Uterus (tissue), 4 donors: ENCODE data around the gene NKX2-2. TPM values are rescaled to one million over a fixed set of nuclear protein-coding genes. Genes with fewer than 3 reads are reported as not detected.

Source experiments
- DNase-seq, 2 donors: peaks; one replicate each; pipeline ENCODE4 v3.0.0-alpha.2; 2019 to 2020
- H3K27ac ChIP-seq, 2 donors: fragments of 200-600 bp; sonication (generic); 1 replicate in 1 of 2; 2 replicates in 1 of 2; pipeline ENCODE4 v1.5.1; 2016 to 2018
- H3K27me3 ChIP-seq, 2 donors: fragments of 200-600 bp; sonication (generic); one replicate each; pipeline ENCODE4 v1.5.1; 2018 to 2019; ENCODE audit warnings: control low read depth in 1 of 2
- H3K36me3 ChIP-seq, 2 donors: fragments of 200-600 bp; sonication (generic); one replicate each; pipeline ENCODE4 v1.5.1; 2019; ENCODE audit warnings: control low read depth in 1 of 2
- H3K4me1 ChIP-seq, 2 donors: fragments of 200-600 bp; sonication (generic); one replicate each; pipeline ENCODE4 v1.5.1; 2018 to 2019; ENCODE audit warnings: control low read depth in 1 of 2
- H3K4me3 ChIP-seq, 2 donors: fragments of 200-600 bp; sonication (generic); 1 replicate in 1 of 2; 2 replicates in 1 of 2; pipeline ENCODE4 v1.5.1; 2018 to 2019; ENCODE audit warnings: mild to moderate bottlenecking in 1 of 2
- H3K9me3 ChIP-seq, 2 donors: fragments of 200-600 bp; sonication (generic); one replicate each; pipeline ENCODE4 v1.5.1; 2019; ENCODE audit warnings: control low read depth in 1 of 2
- POLR2A ChIP-seq, 2 donors: fragments of 450-650 bp; IDR thresholded peaks; one replicate each; pipeline ENCODE4 v1.6.1; 2016; ENCODE audit warnings: antibody characterized with exemption in 2 of 2, mild to moderate bottlenecking in 1 of 2, moderate library complexity in 1 of 2
- intact Hi-C: fragments of 100-400 bp; cut with DNase I; formaldehyde crosslinking; loops from one replicate; pipeline ENCODE4 v1.15.1; 2023; ENCODE audit warnings: low total_unique reads
- total RNA-seq, 4 donors: library from RNA; depleted of rRNA in 3 of 4; stranded (reverse); fragments of >200 nt in 3 of 4; gene quantifications; one replicate each; pipeline versions ENCODE4 v1.1.0 to v1.2.4, GENCODE V29; 2014 to 2023
- TF ChIP-seq, protein P1 (sequence below), 4 experiments: fragments of 200-600 bp in 2 of 4; fragments of 450-650 bp in 2 of 4; sonication (generic) in 2 of 4; IDR thresholded peaks; one replicate each; pipeline ENCODE4 v1.5.1; 2016 to 2019; ENCODE audit warnings: antibody characterized with exemption in 4 of 4, mild to moderate bottlenecking in 2 of 4, moderate library complexity in 1 of 4
- donor health status: DM: yes; HTN: yes; CAD: no.

The NKX2-2 gene
- total RNA-seq, 4 donors from 2014 or later = not detected

DNA sequence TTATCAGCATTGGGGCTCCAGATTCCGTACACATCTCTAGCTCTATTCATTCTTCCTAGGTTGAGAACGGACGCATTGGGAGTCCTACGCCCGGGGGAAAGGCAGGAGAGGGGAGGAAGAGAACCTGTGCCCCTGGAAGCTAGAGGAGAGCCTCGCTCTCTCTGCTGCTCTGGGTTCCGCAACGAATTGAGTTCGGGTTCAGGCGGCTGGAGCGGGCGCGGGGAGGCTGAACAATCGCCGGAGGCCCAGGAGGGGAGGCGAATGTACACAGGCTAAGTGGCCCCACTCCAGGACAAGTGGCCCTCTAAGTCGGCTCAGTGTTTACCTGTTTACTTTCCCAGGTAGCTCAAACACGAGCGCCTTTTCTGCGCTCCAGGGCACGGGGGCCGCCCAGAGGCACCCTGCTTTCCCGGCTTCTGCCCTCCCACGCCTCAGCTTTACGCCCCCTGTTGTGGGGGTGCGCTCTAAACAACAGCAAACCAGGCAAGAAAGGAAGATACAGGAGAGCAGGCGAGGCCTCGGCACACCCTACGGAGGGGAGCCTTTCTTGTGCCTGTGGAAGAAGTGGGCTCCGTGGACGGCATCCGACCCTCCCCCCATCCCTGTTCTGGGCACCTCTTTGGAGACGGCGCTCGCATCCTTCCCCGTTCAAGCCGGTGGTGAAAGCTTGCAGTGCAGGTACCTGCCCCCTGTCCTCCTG, 4.6 kb upstream of the NKX2-2 start:
- H3K9me3 ChIP-seq = no peaks in the 10 kb centered on the region
- TF ChIP-seq, protein P1, sequence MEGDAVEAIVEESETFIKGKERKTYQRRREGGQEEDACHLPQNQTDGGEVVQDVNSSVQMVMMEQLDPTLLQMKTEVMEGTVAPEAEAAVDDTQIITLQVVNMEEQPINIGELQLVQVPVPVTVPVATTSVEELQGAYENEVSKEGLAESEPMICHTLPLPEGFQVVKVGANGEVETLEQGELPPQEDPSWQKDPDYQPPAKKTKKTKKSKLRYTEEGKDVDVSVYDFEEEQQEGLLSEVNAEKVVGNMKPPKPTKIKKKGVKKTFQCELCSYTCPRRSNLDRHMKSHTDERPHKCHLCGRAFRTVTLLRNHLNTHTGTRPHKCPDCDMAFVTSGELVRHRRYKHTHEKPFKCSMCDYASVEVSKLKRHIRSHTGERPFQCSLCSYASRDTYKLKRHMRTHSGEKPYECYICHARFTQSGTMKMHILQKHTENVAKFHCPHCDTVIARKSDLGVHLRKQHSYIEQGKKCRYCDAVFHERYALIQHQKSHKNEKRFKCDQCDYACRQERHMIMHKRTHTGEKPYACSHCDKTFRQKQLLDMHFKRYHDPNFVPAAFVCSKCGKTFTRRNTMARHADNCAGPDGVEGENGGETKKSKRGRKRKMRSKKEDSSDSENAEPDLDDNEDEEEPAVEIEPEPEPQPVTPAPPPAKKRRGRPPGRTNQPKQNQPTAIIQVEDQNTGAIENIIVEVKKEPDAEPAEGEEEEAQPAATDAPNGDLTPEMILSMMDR (IDR thresholded peaks at IDR 0.05) = no peak
- no peak for TF ChIP-seq POLR2A (IDR thresholded peaks at IDR 0.05)
- H3K4me1 ChIP-seq = peaks cover 0 to 16% of the 10 kb centered on the region in 2 donors
- intact Hi-C loops = no loop called here
- H3K4me3 ChIP-seq = no peak overlapping the region
- no peak overlapping the region for H3K27ac ChIP-seq
- peaks cover 6 to 85% of the 10 kb centered on the region in 2 donors for H3K27me3 ChIP-seq
- H3K36me3 ChIP-seq = no peaks in the 10 kb centered on the region
- no peak for DNase-seq

DNA sequence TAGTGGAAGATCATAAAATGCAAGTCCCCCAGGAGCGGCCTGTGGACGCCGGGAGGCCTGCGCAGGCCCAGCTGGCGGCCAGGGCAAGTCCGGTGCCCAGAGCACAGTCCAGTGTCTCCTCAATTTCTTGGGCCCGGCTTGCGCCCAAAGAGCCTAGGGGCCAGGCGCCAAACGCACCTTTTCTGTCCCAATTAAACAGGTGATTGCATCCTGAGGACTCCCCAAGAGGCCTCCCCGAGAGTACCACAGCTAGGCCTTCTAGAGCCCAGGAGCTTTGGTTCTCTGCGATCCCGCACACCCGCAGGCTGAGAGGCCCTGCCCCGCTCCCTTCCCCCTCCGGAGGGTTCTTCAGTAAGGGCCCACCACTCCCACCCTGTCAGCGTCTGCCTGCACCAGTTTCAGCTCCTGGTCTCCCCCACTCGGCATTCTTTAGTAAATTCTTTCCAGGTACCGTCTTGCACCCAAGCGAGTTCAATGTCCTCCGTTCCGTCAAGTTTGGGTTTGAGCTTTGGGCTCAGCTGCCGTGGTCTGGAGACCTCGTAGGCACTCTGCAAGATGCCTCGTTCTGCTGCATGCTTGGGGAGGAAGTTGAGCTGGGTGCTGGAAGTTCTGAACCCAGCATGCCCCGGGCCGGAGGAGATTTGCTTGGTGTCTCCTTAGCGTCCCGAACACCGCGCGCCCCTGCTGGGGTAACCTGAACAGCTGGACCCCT, 3.9 kb upstream of the NKX2-2 start:
- Histone ChIP-seq H3K4me1 (peaks cover 0 to 22% of the 10 kb centered on the region in 2 donors), H3K36me3 (no peaks in the 10 kb centered on the region), H3K9me3 (no peaks in the 10 kb centered on the region), H3K4me3 (no peak overlapping the region), H3K27me3 (peaks cover 6 to 85% of the 10 kb centered on the region in 2 donors), H3K27ac (no peak overlapping the region)
- intact Hi-C loops = no loop called here
- DNase-seq = no peak
- no peak for TF ChIP-seq POLR2A (IDR thresholded peaks at IDR 0.05)
- TF ChIP-seq, protein P1 (IDR thresholded peaks at IDR 0.05) = no peak

DNA sequence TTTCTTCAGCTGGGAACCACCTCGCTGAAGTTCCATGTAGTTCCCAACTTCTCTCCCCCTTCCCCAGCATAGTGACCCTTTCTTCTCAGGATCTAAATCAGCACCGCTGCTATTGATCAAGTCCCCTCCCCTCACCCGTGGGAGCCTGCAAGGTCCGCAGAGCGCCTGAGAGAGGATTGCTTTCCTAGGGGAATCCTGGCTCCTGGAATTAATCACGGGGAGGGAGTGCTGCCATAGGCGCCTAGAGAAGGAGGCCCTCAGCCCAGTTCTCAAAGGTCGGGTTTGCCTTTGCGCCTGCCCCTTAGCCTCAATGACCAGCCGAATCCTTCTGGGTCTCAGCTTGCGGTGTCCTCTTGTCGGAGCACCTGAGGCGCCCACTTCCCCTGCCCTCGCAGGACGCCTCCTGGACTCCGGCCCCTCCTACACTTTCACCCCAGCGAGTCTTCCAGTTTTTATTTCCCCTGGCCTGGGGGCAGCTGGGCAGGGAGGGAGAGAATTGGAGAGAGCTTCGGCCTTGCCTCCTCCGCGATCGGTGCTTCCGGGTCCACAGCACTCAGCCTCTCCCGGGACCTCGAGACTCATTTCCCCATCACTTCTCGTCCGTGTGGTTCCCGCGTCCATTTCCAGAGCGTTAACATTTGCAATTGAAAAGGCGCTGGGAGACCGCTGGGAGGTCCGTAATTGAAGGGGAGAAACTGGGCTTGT, 3.1 kb upstream of the NKX2-2 start:
- DNase-seq = no peak
- H3K27ac ChIP-seq = no peak overlapping the region
- no peak overlapping the region for H3K4me3 ChIP-seq
- H3K27me3 ChIP-seq = peaks cover 6 to 92% of the 10 kb centered on the region in 2 donors
- intact Hi-C loops = no loop called here
- H3K4me1 ChIP-seq = peaks cover 0 to 23% of the 10 kb centered on the region in 2 donors
- H3K9me3 ChIP-seq = no peaks in the 10 kb centered on the region
- H3K36me3 ChIP-seq = no peaks in the 10 kb centered on the region
- TF ChIP-seq POLR2A (IDR thresholded peaks at IDR 0.05) = no peak
- TF ChIP-seq, protein P1 (IDR thresholded peaks at IDR 0.05) = no peak

- intact Hi-C loops = no loop called here
- Histone ChIP-seq H3K36me3 (no peaks in the 10 kb centered on the region), H3K4me3 (no peak overlapping the region), H3K9me3 (no peaks in the 10 kb centered on the region), H3K27me3 (peaks cover 6 to 96% of the 10 kb centered on the region in 2 donors), H3K27ac (no peak overlapping the region), H3K4me1 (peaks cover 0 to 17% of the 10 kb centered on the region in 2 donors)
- TF ChIP-seq, protein P1 (IDR thresholded peaks at IDR 0.05) = no peak
- TF ChIP-seq POLR2A (IDR thresholded peaks at IDR 0.05) = no peak
- no peak for DNase-seq
These were observed 2.3 kb upstream of the NKX2-2 start for GRCh38 chr20:21516180-21516567.
